ENCODE data around the gene ERMP1. TPM values are rescaled to one million over a fixed set of nuclear protein-coding genes. Genes with fewer than 3 reads are reported as not detected.

ERMP1 gene
- total RNA-seq, 4 donors from 2014 or later = 7.3 to 10.0 (median 9.4) TPM

- 11% methylated on average over 9 of the region's 9 CpGs for WGBS
- TF ChIP-seq CTCF (IDR thresholded peaks at IDR 0.05) (no peak), EP300 (IDR thresholded peaks at IDR 0.05) (no peak), POLR2A (IDR thresholded peaks at IDR 0.05; ENCODE audit: low read depth) (no peak), POLR2AphosphoS5 (IDR thresholded peaks at IDR 0.05) (no peak)
- no peak for DNase-seq (ENCODE audit: extremely low spot score)
- Histone ChIP-seq H3K4me1 (peaks cover 11 to 31% (median 26%) of the 10 kb centered on the region in 4 donors), H3K27me3 (no peaks in the 10 kb centered on the region), H3K9me3 (no peaks in the 10 kb centered on the region), H3K4me3 (peak overlapping the region; percentile 73 to 87 (median 84)), H3K27ac (replicated peaks in 1 of 4) (peak overlapping the region; percentile 74 to 81 (median 79)), H3K36me3 (peaks cover 0 to 14% (median 0%) of the 10 kb centered on the region in 4 donors)
- intact Hi-C loops (cut with DNase I) = loop anchor here (5.0 kb wide), 1 partner anchor 395 kb away; the partner anchor contains the start of gene PLGRKT
Observed at GRCh38 chr9:5832071-5832537, 813 bp downstream of the ERMP1 start.

- DNase-seq (ENCODE audit: extremely low spot score) = no peak
- WGBS = 89% methylated on average over 2 of the region's 2 CpGs
- Histone ChIP-seq H3K9me3 (no peaks in the 10 kb centered on the region), H3K4me1 (peaks cover 0 to 4% (median under 1%) of the 10 kb centered on the region in 4 donors), H3K27ac (replicated peaks in 1 of 4) (no peak overlapping the region), H3K27me3 (no peaks in the 10 kb centered on the region), H3K4me3 (no peak overlapping the region), H3K36me3 (peaks cover 0 to 70% (median 22%) of the 10 kb centered on the region in 4 donors)
- no peak for TF ChIP-seq POLR2AphosphoS5 (IDR thresholded peaks at IDR 0.05)
- intact Hi-C loops (cut with DNase I) = loop anchor here (5.0 kb wide), 1 partner anchor 194 kb away; no protein-coding TSS in a partner anchor
Observed at GRCh38 chr9:5825895-5826622, 6.9 kb downstream of the ERMP1 start.

- TF ChIP-seq EP300 (IDR thresholded peaks at IDR 0.05) = no peak
- no peak for TF ChIP-seq POLR2AphosphoS5 (IDR thresholded peaks at IDR 0.05)
- no peak for TF ChIP-seq POLR2A (IDR thresholded peaks at IDR 0.05; ENCODE audit: low read depth)
- no peak for TF ChIP-seq CTCF (IDR thresholded peaks at IDR 0.05)
- Histone ChIP-seq H3K4me1 (no peaks in the 10 kb centered on the region), H3K27me3 (no peaks in the 10 kb centered on the region), H3K9me3 (no peaks in the 10 kb centered on the region), H3K27ac (replicated peaks in 1 of 4) (no peak overlapping the region), H3K4me3 (no peak overlapping the region), H3K36me3 (peaks cover 0 to 70% (median 22%) of the 10 kb centered on the region in 4 donors)
- 73% methylated on average over 1 of the region's 1 CpG for WGBS
- intact Hi-C loops (cut with DNase I) = loop anchor here (5.0 kb wide), 1 partner anchor 193 kb away; no protein-coding TSS in a partner anchor
- DNase-seq (ENCODE audit: extremely low spot score) = no peak
Observed at GRCh38 chr9:5825223-5825622, 7.7 kb downstream of the ERMP1 start.

- no peak for TF ChIP-seq CTCF (IDR thresholded peaks at IDR 0.05)
- TF ChIP-seq EP300 (IDR thresholded peaks at IDR 0.05) = no peak
- TF ChIP-seq POLR2AphosphoS5 (IDR thresholded peaks at IDR 0.05) = no peak
- TF ChIP-seq POLR2A (IDR thresholded peaks at IDR 0.05; ENCODE audit: low read depth) = no peak
- intact Hi-C loops (cut with DNase I) = no loop called here
- 92% methylated on average over 1 of the region's 1 CpG for WGBS
- Histone ChIP-seq H3K36me3 (peaks cover 0 to 53% (median 25%) of the 10 kb centered on the region in 4 donors), H3K27ac (replicated peaks in 1 of 4) (no peak overlapping the region), H3K9me3 (no peaks in the 10 kb centered on the region), H3K27me3 (no peaks in the 10 kb centered on the region), H3K4me3 (no peak overlapping the region), H3K4me1 (no peaks in the 10 kb centered on the region)
- no peak for DNase-seq (ENCODE audit: extremely low spot score)
Observed at GRCh38 chr9:5820425-5820824, 12.5 kb downstream of the ERMP1 start.

- 95% methylated on average over 6 of the region's 6 CpGs for WGBS
- Histone ChIP-seq H3K4me3 (no peak overlapping the region), H3K4me1 (no peaks in the 10 kb centered on the region), H3K27ac (replicated peaks in 1 of 4) (no peak overlapping the region), H3K9me3 (no peaks in the 10 kb centered on the region), H3K27me3 (no peaks in the 10 kb centered on the region), H3K36me3 (peaks cover 0 to 46% (median 19%) of the 10 kb centered on the region in 4 donors)
- TF ChIP-seq CTCF (IDR thresholded peaks at IDR 0.05) = no peak
- no peak for TF ChIP-seq POLR2AphosphoS5 (IDR thresholded peaks at IDR 0.05)
- TF ChIP-seq EP300 (IDR thresholded peaks at IDR 0.05) = no peak
- no peak for TF ChIP-seq POLR2A (IDR thresholded peaks at IDR 0.05; ENCODE audit: low read depth)
- no peak for DNase-seq (ENCODE audit: extremely low spot score)
- intact Hi-C loops (cut with DNase I) = no loop called here
Observed at GRCh38 chr9:5819174-5819573, 13.7 kb downstream of the ERMP1 start.

Data from esophagus muscularis mucosa (tissue), 4 donors.